HS-27A (cell line): Measurements from ENCODE around the gene NR2F1-AS1.

Experiments
- DNase-seq: peaks from one replicate; pipeline ENCODE4 v3.0.0-alpha.2; 2012; ENCODE audit warnings: low read depth, missing footprints

NR2F1-AS1 gene

DNA sequence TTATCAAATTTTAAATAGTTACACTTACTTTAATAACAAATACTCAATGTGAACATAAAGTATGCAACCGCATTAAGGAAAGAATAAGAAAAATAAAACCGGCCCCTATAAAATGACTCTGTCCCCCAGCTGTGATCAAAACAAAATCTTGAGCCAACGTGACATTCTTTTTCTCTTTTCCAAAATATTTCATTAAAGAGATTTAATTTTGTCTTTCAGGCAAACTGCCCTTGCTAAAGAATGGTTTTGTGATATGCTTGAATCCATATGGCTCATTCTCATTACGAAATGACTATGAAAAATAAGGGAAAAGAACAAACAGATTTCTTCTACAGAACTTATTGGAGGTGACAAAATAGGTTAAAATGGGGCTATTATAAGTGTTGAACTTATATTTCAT is 197.0 kb downstream of the NR2F1-AS1 start:
- DNase-seq = no peak

DNA sequence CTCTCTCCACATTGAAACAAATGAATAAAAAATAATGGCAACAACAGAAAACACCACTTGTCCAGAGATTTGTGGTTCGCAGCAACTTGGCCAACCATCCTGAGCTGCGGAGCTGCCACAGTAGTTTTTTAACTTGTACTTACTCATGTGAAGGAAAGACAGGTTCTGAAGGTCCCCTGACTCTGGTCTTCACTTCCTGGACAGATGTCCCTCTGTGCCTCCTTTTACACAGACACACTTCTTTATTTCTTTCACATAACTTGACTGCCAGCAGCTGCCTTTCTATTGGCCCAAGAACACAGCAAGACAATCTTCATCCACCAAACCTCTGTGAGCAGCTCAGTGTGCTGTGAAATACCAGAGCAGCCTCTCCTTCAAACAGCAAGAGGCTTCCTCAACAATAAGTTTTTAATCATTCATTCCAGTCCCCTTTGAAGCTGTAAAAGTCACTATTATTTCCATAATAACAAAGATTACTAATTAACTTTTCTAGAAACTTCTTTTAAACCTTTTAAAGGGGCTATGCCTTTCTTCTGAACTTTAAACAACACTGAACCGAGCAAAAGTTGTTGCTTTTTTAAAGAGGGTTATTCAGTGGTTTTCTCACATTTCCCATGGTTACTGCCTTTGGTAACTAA is 198.7 kb downstream of the NR2F1-AS1 start:
- DNase-seq = no peak

DNA sequence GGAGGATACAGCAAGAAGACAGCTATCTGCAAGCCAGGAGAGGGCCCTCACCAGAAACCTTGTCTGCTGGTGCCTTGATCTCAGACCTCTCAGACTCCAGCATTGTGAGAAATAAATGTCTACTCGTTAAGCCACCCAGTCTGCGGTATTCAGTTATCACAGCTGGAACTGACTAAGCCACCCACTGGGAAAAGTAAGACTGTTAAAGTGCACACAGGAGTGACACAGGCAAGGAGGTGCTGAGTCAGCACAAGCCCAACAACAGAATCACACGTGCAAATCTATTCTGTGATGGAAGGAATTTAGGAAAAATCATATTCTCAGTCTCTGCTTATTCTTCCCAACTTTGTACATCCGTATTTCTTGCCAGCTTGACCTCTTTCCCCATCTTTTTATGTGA is 200.0 kb downstream of the NR2F1-AS1 start:
- no peak for DNase-seq

DNA sequence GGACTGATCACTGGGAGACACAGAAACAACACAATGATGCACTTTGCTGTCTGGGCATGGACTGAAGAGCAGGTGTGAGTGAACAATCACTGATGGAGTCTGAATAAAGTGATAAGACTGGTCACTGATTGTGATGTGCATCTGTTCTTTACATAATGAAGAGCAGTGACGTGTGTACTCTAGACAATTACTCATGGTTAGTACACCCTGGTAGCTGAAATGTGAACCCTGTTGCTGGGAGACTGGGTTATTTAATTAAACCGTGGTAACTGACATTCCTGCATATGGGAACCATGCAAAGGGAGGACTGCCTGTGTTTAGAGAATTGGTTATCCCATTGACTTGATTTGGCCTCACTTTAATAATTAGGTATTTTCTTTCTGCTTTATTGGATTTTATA is 202.9 kb downstream of the NR2F1-AS1 start:
- no peak for DNase-seq

DNA sequence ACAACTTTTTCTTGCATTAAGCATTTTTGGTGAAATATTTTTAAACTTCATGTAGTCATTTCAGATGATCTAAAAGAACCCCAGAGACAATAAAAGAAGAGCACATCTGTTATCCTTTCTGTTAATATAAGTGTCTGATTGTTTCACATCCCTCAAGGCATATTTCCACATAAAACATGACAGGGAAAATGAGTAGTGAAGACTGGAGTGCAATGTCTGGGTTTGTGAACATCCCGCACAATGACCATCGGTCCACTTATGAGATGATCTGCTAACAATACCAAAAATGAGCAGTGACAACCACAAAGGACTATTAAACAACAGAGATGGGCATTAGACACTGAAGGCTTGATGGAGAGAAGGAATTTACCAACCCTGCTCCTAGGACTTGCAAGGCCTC is 209.1 kb downstream of the NR2F1-AS1 start:
- no peak for DNase-seq

DNA sequence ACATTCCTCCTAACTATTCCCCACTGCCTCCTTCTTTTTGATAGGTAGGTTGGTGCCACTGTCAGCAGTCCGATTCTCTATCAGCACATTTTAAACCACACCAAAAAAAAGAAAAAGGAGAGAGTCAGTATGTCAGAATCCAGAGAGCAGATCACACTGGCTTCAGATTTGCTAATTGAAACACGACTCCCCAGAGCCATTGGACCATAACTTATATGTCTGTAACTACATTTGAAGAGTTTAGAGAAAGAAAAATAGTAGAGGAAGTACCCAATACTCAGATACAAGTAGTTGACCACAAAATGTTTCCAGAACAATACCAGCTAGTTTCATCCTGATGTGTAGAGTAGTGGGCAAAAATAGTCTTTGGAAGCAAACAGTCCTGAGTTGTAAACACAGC is 216.6 kb downstream of the NR2F1-AS1 start:
- no peak for DNase-seq

DNA sequence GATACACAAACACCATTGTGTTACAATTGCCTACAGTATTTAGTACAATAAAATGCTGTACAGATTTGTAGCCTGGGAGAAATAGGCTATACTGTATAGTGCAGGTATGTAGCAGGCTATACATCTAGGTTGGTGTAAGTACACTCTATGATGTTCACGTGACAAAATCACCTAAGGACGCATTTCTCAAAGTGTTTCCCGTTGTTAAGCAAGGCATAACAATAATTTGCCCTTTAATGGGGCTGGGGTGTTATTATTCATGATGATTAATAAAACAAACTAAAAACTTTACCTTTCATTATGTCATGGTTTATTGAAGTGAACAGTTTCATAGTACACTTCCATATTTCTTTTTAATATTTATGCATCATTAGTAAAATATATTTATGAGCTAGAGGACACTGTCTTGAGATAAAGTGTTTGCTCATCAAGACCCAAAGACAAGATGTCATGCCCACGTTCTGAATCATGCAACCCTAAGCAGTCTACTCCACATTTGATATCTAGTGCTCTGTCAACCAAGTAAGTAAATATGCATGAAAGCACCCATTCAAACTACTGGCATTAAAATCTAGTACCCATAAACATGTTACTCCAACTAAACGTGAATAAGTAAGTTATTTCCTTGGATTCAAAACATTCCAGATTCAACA is 220.5 kb downstream of the NR2F1-AS1 start:
- no peak for DNase-seq

DNA sequence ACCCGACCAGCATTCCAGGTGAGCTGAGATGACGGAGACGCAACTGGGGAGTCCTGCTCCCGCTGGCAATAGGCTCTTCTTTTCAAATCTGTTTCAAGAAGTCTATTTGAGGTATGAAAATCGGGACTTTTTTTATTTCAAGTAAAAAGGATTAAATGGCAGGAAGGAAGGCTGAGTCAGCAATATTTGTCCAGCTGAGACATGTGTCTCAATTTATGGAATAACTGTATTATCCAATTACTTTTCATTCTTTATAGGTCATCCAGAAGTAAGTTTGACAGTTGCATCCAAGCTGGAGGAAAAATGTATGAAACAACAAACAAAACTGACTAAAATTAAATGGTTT is 221.1 kb downstream of the NR2F1-AS1 start:
- DNase-seq = no peak
